AG04450 (cell line): ENCODE data around the gene MYOCD. TPM values are rescaled to one million over a fixed set of nuclear protein-coding genes. Genes with fewer than 3 reads are reported as not detected.

Source experiments
- CTCF ChIA-PET: fragments of 300-600, 350-600 bp; formaldehyde crosslinking; extraction: SDS; loops from one replicate; lab custom pipeline; 2022; ENCODE audit warnings: antibody characterized with exemption, inconsistent platforms; lab: Charles Lee
- POLR2A ChIA-PET: fragments of 350-600 bp; formaldehyde crosslinking; extraction: SDS; loops from one replicate; lab custom pipeline; 2021; ENCODE audit warnings: antibody characterized with exemption, inconsistent platforms; lab: Yijun Ruan, JAX
- DNase-seq: peaks from one replicate; pipeline ENCODE4 v3.0.0-alpha.2; 2011; ENCODE audit warnings: low read depth, low spot score
- H3K27ac ChIP-seq: one replicate; pipeline ENCODE4 v1.5.1; 2012; ENCODE audit warnings: low read depth, low read length, control low read depth
- H3K27me3 ChIP-seq: one replicate; pipeline ENCODE4 v1.6.0; 2012; ENCODE audit warnings: low read length; ENCODE audit not compliant: control insufficient read depth, insufficient read depth
- H3K4me3 ChIP-seq: 2 replicates; pipeline ENCODE4 v1.5.1; 2011; ENCODE audit warnings: mild to moderate bottlenecking, low read depth, low read length, control low read depth
- H3K9me3 ChIP-seq: 2 replicates; pipeline ENCODE4 v1.5.1; 2012; ENCODE audit warnings: low read length; ENCODE audit not compliant: control insufficient read depth, insufficient read depth
- polyA plus RNA-seq: library from polyadenylated mRNA; depleted of rRNA; stranded (reverse); fragments of >200 nt; gene quantifications from 2 replicates; pipeline ENCODE4 v1.2.3, GENCODE V29; 2011
- TF ChIP-seq, protein P1 (sequence below): IDR thresholded peaks from 2 replicates; pipeline ENCODE4 v1.5.1; 2011; ENCODE audit warnings: low read depth, low read length, control low read depth, inconsistent platforms

Gene MYOCD
- polyA plus RNA-seq, 1 experiment: 19.0 TPM

DNA sequence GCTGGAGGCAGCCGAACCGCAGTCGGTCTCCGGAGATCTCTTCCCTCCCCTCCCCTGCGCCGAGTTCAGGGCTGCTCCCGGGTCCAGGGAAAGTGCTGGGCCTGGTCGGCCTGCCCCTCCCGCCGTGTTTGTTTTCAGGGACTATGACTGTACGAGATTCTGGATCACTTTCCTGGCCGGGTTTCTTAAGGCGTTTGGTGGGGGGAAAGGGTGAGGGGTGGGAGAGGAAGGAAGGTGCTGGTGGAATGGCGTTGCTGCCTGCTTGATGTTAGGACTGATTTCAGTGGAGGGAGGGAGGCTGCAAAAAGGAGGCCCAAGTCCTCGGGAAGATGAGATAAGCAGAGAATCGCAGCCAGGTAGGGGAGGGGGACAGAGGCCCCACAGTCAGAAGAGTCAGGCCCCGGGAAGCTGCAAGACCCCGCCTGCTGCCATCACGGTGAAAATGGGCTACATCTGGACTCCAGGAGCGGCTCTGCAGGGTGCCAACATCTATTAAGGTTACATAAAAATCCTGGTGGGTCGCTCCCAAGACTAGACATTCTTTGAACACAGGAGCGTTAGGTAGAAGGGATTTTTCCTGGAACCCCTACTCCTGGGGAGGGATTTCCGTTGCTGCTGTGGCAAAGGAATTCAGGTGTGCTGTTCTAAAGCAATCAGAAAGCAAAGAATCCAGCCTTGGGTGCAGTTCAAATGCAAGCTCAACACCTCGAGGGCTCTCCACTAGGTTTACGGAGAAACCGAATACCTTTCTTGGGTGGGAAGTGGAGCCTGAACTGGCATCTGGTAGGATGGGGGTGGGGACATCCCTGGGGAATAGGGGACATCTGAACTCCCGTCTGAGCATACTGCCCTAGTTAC, 124.8 kb downstream of the MYOCD start:
- Histone ChIP-seq H3K27me3 (peaks cover 29% of the 10 kb centered on the region), H3K4me3 (peak overlapping the region; percentile 71), H3K27ac (no peak overlapping the region), H3K9me3 (no peaks in the 10 kb centered on the region)
- ChIA-PET CTCF (interaction anchor here (0.7 kb wide), 1 partner anchor 300 kb away, joined by 3 read pairs; no protein-coding TSS in a partner anchor), POLR2A (no interaction called here)
- TF ChIP-seq, protein P1, sequence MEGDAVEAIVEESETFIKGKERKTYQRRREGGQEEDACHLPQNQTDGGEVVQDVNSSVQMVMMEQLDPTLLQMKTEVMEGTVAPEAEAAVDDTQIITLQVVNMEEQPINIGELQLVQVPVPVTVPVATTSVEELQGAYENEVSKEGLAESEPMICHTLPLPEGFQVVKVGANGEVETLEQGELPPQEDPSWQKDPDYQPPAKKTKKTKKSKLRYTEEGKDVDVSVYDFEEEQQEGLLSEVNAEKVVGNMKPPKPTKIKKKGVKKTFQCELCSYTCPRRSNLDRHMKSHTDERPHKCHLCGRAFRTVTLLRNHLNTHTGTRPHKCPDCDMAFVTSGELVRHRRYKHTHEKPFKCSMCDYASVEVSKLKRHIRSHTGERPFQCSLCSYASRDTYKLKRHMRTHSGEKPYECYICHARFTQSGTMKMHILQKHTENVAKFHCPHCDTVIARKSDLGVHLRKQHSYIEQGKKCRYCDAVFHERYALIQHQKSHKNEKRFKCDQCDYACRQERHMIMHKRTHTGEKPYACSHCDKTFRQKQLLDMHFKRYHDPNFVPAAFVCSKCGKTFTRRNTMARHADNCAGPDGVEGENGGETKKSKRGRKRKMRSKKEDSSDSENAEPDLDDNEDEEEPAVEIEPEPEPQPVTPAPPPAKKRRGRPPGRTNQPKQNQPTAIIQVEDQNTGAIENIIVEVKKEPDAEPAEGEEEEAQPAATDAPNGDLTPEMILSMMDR: no peak
- no peak for DNase-seq

DNA sequence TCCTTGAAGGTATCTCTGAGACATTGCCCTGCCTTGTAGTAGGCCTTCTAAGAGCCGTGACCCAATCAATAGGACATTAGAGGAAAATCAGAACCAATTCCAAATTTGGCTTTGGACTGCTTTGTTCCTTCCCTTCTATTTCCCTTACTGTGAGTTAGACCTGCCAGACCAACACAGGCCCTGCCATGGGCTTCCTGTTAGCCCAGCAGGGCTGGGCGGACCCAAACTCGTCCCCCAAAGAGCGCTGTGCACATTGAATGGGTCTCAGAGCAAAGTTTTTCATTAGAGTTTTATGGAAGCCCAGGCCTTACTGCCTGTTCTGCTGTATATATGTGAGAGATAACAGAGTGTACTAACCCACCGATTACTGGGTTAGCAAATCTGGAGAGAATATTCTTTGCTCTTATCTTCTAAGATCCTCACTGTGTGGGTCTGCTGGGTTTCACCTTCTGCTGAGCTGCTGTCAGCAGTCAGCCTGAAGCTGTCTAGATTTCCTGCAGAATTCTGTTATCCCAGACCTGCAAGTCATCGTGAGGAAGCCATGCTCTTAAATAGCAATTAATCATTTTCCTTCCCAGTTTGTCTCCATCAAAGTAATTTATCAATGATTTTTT, 129.3 kb downstream of the MYOCD start:
- Histone ChIP-seq H3K27ac (no peak overlapping the region), H3K4me3 (no peak overlapping the region), H3K27me3 (peaks cover 26% of the 10 kb centered on the region), H3K9me3 (no peaks in the 10 kb centered on the region)
- ChIA-PET CTCF (no interaction called here), POLR2A (no interaction called here)
- no peak for DNase-seq
- TF ChIP-seq, protein P1: no peak

GRCh38 chr17:12800855-12801365, 135.2 kb downstream of the MYOCD start:
- no peaks in the 10 kb centered on the region for H3K9me3 ChIP-seq
- no peaks in the 10 kb centered on the region for H3K27me3 ChIP-seq
- POLR2A ChIA-PET: no interaction called here
- CTCF ChIA-PET: no interaction called here
- TF ChIP-seq, protein P1: no peak
- H3K4me3 ChIP-seq: no peak overlapping the region
- no peak for DNase-seq
- no peak overlapping the region for H3K27ac ChIP-seq

GRCh38 chr17:12806630-12807029, 140.9 kb downstream of the MYOCD start:
- CTCF ChIA-PET: no interaction called here
- POLR2A ChIA-PET: no interaction called here
- Histone ChIP-seq H3K27me3 (no peaks in the 10 kb centered on the region), H3K4me3 (no peak overlapping the region), H3K27ac (no peak overlapping the region), H3K9me3 (no peaks in the 10 kb centered on the region)
- TF ChIP-seq, protein P1: no peak
- no peak for DNase-seq

DNA sequence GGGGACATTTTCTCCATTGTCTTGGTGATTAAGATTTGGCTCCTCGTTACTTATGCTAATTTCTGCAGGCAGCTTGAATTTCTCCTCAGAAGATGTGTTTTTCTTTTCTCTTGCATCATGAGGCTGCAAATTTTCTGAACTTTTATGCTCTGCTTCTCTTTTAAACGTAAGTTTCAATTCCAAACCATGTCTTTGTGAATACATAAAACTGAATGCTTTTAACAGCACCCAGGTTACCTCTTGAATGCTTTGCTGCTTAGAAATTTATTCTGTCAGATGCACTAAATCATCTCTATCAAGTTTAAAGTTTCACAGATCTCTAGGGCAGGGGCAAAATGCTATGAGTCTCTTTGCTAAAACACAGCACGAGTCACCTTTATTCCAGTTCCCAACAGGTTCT, 143.0 kb downstream of the MYOCD start:
- DNase-seq: no peak
- TF ChIP-seq, protein P1: no peak
- H3K27ac ChIP-seq: no peak overlapping the region
- CTCF ChIA-PET: no interaction called here
- H3K9me3 ChIP-seq: no peaks in the 10 kb centered on the region
- POLR2A ChIA-PET: no interaction called here
- H3K4me3 ChIP-seq: no peak overlapping the region
- no peaks in the 10 kb centered on the region for H3K27me3 ChIP-seq
